ENCODE measurements around the gene POLR2J. TPM values are rescaled to one million over a fixed set of nuclear protein-coding genes. Genes with fewer than 3 reads are reported as not detected.
"Not testable (repeated sequence)": the region's sequence is repeated elsewhere in the genome, so short reads cannot be mapped to it uniquely, and the experiment has no call there.

Gene POLR2J
- polyA plus RNA-seq, 3 donors from 2014 or later: 103 to 115 (median 115) TPM

DNA sequence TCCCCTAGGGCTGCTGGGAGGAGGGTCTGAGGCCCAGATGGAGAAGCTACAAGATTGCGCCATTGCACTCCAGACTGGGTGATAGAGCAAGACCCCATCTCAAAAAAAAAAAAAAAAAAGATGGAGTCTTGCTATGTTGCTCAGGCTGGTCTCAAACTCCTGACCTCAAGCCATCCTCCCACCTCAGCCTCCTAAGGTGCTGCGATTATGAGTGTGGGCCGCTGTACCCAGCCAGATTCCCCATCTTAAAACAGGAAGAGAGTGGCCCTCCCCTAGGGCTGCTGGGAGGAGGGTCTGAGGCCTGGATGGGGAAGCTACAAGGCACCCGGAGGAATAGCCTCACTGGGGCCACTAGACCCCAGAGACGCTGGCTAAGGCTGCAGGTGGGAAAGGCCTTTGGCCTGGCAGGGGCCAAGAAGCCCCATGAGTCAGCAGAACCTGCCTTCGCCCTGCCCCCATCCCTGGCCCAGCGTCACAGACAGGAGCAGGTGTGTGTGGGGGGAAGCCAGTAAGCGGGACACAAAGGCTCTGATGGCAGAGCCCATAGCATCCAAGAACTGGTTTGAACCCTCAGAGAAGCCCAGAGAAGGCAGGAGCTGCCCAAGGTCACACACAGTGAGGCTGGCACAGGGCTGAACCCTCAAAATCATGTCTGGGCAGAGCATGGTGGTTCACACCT is 28.8 kb upstream of the POLR2J start:
- not testable (repeated sequence) for DNase-seq; H3K36me3 Mint-ChIP-seq; H3K4me1 Mint-ChIP-seq; H3K9me3 Mint-ChIP-seq; H3K27me3 Mint-ChIP-seq (ENCODE audit: low read depth in 3 of 3); H3K4me3 Mint-ChIP-seq; H3K27ac Mint-ChIP-seq

DNA sequence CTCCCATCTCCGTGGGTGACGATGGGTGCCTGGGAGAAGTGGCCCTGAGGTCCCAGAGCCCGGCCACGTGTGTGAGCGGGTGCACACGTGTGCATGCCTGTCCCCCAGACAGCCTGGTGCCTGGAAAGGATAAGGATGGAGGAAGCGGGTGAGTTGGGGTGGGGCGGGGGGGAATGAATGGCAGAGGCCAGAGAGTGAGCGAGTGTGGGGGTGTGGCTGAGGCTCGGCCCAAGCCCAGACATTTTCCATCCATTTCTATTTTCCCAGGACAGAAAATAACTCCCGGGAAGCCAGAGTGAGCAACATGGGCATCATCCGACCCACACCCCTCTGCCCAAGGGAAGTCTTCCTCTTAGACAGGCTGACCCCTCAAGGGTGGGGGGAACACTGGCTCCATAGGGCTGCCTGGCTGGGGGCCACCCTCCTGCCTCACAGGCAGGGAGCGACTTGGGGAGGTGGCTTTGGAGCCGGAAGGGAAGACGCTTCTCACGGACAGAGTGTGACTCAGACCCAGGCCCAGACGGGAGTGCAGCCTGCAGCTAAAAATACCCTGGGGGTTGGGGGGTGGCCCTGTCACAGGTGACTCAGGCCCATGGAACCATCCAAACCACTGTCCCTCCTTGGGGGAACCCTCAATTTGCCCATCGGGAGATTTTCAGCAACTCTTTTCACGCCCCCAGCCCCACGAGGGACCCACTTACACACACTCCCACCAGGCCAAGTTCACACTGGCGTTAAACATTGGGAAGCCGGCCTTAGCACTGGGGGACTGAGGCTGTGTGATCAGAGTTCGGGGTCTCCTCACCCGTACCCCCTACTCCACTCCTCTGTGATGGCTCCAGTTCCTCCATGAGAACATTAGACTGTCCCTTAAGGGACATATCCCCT is 26.8 kb upstream of the POLR2J start:
- not testable (repeated sequence) for H3K4me1 Mint-ChIP-seq; H3K9me3 Mint-ChIP-seq; DNase-seq; H3K27ac Mint-ChIP-seq; H3K36me3 Mint-ChIP-seq; H3K4me3 Mint-ChIP-seq; H3K27me3 Mint-ChIP-seq (ENCODE audit: low read depth in 3 of 3)

DNA sequence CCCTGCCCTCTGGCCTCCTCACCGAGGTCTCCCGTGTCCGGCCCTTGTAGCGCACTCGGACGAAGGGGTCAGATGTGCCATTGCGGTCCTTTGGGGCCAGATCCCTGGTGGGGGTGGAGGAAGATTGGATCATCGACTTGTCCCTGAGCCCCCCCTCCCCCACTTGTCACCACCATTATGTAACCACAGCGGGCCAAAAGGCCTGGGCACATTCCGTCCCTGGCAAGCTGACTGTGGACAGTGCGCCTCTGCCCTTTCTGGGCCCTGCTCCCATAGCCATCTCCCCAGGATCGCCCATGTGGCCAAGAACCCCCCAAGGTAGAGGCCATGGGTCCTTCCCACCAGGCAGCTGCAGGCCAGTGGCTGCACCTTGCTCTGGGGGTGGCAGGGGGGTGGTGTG is 24.4 kb upstream of the POLR2J start:
- DNase-seq; H3K36me3 Mint-ChIP-seq; H3K4me1 Mint-ChIP-seq; H3K4me3 Mint-ChIP-seq; H3K27ac Mint-ChIP-seq; H3K9me3 Mint-ChIP-seq; H3K27me3 Mint-ChIP-seq (ENCODE audit: low read depth in 3 of 3): not testable (repeated sequence)

DNA sequence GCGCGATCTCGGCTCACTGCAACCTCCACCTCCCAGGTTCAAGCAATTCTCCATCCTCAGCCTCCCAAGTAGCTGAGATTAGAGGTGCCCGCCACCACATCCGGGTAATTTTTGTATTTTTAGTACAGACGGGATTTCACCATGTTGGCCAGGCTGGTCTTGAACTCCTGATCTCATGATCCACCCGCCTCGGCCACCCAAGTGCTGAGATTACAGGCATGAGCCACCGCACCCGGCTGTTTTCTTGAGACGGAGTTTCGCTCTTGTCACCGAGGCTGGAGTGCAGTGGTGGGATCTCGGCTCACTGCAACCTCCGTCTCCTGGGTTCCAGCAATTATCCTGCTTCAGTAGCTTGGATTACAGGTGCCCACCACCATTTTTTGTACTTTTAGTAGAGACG is 19.6 kb upstream of the POLR2J start:
- not testable (repeated sequence) for H3K27ac Mint-ChIP-seq; H3K4me1 Mint-ChIP-seq; H3K27me3 Mint-ChIP-seq (ENCODE audit: low read depth in 3 of 3); DNase-seq; H3K4me3 Mint-ChIP-seq; H3K36me3 Mint-ChIP-seq; H3K9me3 Mint-ChIP-seq

DNA sequence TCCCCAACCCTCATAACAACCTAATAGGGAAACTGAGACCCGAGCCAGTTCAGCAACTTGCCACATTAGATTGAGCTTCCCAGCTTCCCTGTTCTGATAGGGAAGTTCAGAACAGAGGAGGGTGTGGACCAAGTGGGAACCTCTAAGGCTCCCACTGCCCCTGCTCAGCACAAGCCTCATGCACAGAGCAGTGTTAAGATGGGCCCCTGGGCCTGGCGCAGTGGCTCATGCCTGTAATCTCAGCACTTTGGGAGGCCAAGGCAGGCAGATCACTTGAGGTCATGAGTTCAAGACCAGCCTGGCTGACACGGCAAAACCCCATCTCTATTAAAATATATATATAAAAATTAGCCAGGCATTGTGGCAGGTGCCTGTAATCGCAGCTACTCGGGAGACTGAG is 18.6 kb upstream of the POLR2J start:
- not testable (repeated sequence) for H3K27me3 Mint-ChIP-seq (ENCODE audit: low read depth in 3 of 3); H3K4me1 Mint-ChIP-seq

DNA sequence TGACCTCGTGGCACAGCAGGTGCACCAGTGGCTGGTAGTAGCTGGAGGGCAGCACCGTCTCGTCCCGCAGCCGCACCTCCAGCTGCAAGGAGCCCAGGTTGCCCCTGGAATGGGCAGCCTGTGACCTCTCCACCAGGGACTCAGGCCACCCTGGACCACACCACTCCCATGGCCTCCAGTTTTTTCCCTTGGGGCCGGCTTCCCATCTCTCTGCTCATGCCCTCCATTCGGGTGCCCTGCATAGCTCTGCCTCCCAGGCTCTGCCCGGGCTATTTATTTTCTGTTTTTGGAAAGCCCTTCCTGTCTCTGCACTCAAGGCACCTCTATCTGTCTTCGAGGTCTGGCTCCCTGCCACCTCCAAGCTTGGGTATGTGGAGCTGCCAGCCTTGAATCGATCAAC is 18.1 kb upstream of the POLR2J start:
- H3K9me3 Mint-ChIP-seq; DNase-seq; H3K36me3 Mint-ChIP-seq; H3K27ac Mint-ChIP-seq; H3K4me1 Mint-ChIP-seq; H3K27me3 Mint-ChIP-seq (ENCODE audit: low read depth in 3 of 3); H3K4me3 Mint-ChIP-seq: not testable (repeated sequence)

More for the DNA sequence above, 18.6 kb upstream of the POLR2J start:
- H3K27ac Mint-ChIP-seq, H3K9me3 Mint-ChIP-seq, H3K36me3 Mint-ChIP-seq, H3K4me3 Mint-ChIP-seq, DNase-seq: not testable (repeated sequence)

DNA sequence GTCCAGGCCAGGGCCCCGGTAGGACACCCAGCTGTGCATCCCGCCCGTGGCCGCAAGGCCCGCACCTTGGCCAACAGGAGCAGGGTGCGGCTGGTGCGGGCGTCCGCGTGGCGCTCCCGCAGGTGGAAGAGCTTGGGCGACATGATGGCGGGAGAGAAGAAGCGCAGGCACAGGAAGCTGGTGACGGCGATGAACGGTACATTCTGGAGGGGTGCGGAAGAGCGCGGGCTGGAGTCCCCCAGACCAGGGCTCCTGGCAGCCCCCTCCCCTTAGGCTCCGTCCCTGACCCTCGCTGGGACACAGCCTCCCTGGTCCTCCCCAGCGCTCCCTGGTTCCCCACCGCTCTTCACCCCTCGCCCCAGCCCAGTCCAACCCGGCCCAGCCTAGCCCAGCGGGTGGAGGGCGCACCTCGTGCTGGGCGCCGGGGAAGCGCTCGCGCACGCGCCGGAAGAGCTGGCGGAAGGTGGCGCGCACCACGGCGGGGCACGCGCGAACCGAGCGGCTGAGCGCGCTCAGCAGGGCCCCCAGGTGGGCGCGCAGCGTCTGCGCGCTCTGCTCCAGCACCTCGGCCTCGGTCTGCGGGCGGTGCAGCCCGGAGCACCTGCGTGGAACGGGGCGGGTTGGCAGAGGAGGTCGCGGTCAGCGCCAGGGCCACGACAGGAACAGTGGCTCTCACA is 15.9 kb upstream of the POLR2J start:
- not testable (repeated sequence) for H3K4me1 Mint-ChIP-seq; H3K27ac Mint-ChIP-seq; H3K27me3 Mint-ChIP-seq (ENCODE audit: low read depth in 3 of 3); DNase-seq; H3K4me3 Mint-ChIP-seq; H3K9me3 Mint-ChIP-seq; H3K36me3 Mint-ChIP-seq

DNA sequence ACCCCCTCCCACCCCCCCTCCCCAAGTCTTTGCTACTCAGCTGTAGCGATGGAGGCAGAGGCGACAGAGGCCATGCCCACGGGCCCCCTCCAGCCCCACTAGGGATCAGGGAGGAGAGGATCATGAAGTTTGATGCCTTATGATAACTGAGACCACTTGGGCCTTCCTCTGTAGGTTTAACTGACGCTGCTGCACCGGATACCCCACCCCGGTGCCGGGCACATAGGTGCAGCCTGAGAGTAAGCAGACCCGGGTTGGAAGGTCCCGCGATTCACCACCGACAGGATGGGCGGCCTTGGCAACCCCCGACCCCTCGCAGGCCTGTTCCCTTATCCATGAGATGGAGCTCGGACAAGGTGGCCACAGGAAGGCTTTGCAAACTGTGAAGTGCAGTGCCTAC is 15.3 kb upstream of the POLR2J start:
- not testable (repeated sequence) for DNase-seq; H3K4me3 Mint-ChIP-seq; H3K4me1 Mint-ChIP-seq; H3K9me3 Mint-ChIP-seq; H3K27ac Mint-ChIP-seq; H3K36me3 Mint-ChIP-seq; H3K27me3 Mint-ChIP-seq (ENCODE audit: low read depth in 3 of 3)

DNA sequence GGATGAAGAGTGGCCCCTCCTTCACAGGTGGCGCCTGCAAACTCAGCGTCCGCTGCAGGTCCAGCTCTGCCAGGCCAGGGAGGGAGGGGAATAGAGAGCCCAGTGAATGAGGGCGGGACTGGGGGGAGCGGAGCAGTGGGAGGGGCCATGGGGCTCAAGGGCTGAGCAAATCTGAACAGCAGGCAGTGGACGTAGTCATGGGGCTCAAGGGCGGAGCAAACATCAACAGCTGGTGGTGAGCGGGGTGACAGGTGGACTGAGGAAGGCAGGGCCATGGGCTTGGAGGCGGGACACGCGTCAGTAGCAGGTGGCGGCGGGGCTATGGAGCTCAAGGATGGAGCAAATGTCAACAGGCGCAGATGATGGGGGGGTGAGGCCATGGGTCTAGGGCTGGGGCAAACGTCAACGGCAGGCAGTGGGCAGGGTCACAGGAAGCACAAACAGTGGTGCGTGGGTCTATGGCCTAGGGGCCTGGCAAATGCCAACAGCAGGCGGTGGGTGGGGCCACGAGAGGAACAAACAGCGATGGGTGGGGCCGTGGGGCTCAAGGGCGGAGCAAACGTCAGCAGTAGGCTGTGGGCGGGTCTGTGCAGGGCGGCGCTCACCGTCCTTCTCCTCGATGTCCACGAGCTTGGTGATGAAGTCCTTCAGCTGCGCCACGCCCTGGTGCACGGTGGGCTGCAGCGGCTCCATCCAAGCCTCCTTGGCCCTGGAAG is 14.7 kb upstream of the POLR2J start:
- not testable (repeated sequence) for H3K4me1 Mint-ChIP-seq; H3K27me3 Mint-ChIP-seq (ENCODE audit: low read depth in 3 of 3); DNase-seq; H3K9me3 Mint-ChIP-seq; H3K27ac Mint-ChIP-seq; H3K36me3 Mint-ChIP-seq
- peak overlapping the region in 1 of 5 donors; percentile 29 for H3K4me3 Mint-ChIP-seq

DNA sequence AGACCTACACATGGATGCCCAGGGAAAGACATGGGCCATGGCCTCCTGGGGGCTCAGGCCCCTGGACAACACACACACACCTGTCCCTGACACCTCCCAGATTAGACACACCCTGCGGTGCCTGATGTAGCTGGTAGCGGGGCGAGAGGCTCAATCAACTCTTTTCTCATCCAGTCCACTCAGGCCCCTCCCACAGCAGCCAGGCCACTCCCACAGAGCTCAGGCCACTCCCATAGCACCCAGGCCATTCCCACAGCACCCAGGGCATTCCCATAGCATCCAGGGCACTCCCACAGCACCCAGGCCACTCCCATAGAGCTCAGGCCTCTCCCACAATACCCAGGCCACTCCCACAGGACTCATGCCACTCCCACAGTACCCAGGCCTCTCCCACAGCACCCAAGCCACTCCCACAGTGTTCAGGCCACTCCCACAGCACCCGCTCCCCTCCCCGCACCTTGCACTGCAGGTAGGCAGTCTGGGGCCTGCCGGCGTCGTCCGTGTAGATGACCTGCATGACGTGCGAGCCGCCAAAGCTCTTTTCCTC is 11.9 kb upstream of the POLR2J start:
- not testable (repeated sequence) for H3K4me3 Mint-ChIP-seq; H3K9me3 Mint-ChIP-seq; H3K27ac Mint-ChIP-seq; H3K27me3 Mint-ChIP-seq (ENCODE audit: low read depth in 3 of 3); H3K4me1 Mint-ChIP-seq; H3K36me3 Mint-ChIP-seq
- DNase-seq: peak; percentile 32 to 44 (median 33)

DNA sequence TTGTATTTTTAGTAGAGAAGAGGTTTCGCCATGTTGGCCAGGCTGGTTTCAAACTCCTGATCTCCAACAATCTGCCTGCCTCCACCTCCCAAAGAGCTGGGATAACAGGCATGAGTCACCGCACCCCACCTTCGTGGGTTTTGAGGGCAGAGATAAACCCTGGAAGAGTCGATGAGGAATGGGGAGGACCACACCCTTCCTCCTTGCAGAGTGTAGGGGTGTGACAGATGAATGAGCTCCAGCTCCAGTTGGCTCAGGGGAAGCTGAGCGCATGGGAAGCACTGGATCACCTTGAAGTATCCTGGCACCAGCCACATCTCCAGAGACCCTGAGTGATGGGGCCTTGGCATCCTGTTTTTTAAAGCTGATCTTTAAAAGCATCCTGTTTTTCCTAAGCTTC is 5.6 kb upstream of the POLR2J start:
- H3K27me3 Mint-ChIP-seq (ENCODE audit: low read depth in 3 of 3); H3K27ac Mint-ChIP-seq; H3K36me3 Mint-ChIP-seq; H3K4me1 Mint-ChIP-seq; H3K9me3 Mint-ChIP-seq; DNase-seq; H3K4me3 Mint-ChIP-seq: not testable (repeated sequence)

DNA sequence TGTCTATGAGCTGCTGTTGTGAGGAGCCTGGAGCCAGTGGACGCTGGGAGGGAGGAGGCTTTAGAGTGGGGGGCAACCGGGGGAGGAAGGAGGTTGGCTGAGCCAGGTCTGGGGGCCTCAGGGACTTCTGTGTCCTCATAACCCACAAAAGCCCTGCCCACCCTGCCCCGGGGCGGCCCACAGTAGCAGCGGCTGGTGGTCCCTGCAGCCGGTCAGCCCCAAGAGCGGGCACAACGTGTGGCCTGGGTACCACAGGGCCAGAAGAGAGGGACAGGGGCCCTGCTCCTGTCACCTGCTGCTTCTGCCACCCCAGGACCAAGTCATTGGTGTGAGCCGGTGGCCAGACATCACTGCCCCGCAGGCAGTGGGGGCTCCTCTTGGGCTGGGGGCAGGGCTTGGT is 3.2 kb upstream of the POLR2J start:
- not testable (repeated sequence) for H3K36me3 Mint-ChIP-seq; DNase-seq; H3K4me3 Mint-ChIP-seq; H3K27ac Mint-ChIP-seq; H3K9me3 Mint-ChIP-seq; H3K27me3 Mint-ChIP-seq (ENCODE audit: low read depth in 3 of 3); H3K4me1 Mint-ChIP-seq

DNA sequence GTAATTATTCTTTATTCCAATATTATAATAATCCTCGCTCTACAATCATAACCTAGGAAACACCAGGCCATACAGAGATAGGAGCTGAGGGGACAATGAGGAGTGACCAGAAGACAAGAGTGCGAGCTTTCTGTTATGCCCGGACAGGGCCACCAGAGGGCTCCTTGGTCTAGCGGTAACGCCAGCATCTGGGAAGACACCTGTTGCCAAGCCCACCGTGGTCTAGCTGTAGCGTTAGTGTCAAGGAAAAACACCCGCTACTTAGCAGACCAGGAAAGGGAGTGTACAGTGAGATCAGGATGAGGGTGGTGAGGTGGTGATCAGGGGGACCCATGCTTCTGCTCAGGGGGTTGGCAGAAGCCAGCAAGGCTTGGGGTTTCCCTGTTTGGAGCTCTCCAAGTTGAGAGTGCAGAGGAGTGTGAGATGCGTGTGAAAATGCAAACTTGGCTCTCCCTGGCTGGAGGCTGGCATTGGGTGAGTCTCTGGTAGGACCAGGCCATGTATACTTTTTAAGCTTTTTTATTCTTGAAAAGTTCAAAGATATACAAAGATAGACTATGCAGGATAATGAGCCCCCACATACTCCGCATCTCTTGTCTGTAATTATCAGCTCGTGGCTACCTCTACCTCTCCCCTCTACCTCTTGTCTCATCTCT is 1.4 kb upstream of the POLR2J start:
- not testable (repeated sequence) for H3K36me3 Mint-ChIP-seq; H3K9me3 Mint-ChIP-seq; H3K4me1 Mint-ChIP-seq; H3K27ac Mint-ChIP-seq; H3K27me3 Mint-ChIP-seq (ENCODE audit: low read depth in 3 of 3)
- peak overlapping the region in 1 of 5 donors; percentile 19 for H3K4me3 Mint-ChIP-seq
- peak in 2 of 3 donors; percentile 23 to 24 for DNase-seq

Measured in immature natural killer cell (primary cell).